ENCODE data around the gene RUNX2. TPM values are rescaled to one million over a fixed set of nuclear protein-coding genes. Genes with fewer than 3 reads are reported as not detected.

RUNX2 gene
- polyA plus RNA-seq, 1 donor from 2014 or later = not detected

DNA sequence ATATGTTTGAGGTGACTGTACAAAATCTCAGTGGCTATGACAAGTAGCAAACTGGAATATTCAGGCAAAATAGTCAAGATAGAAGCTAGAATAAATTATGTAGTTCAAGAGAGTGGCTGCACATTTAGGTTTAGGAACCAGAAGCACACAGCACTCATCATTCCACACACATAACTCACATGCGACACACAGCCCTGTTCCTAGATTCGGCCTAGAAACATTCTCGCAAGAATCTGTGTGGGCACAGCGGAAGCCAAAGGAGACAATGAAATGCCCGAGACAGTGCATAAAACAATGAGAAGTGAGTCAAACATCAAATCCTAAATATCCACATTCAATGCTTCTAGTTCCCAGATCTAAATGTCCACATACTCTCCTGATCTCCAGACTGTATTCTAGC is 59.1 kb downstream of the RUNX2 start:
- no peaks in the 10 kb centered on the region for H3K36me3 ChIP-seq (ENCODE audit: insufficient read depth, low read length)
- no peaks in the 10 kb centered on the region for H3F3A ChIP-seq (ENCODE audit: insufficient read depth, low read length, poor library complexity, severe bottlenecking)
- H3K4me3 ChIP-seq (ENCODE audit: low read length) = no peak overlapping the region
- no peak overlapping the region for H2AFZ ChIP-seq (ENCODE audit: low read depth, low read length)
- no peak overlapping the region for H3K4me2 ChIP-seq (ENCODE audit: low read length)
- no peak overlapping the region for H3K27ac ChIP-seq (ENCODE audit: low read length)
- no peaks in the 10 kb centered on the region for H3K79me2 ChIP-seq (replicated peaks; ENCODE audit: insufficient read depth, low read length)
- H3K9me2 ChIP-seq (ENCODE audit: insufficient read depth, low read length) = no peaks in the 10 kb centered on the region
- no peaks in the 10 kb centered on the region for H4K20me1 ChIP-seq (ENCODE audit: insufficient read depth)
- no peak overlapping the region for H3K9ac ChIP-seq (ENCODE audit: low read length)
- TF ChIP-seq, protein P1, sequence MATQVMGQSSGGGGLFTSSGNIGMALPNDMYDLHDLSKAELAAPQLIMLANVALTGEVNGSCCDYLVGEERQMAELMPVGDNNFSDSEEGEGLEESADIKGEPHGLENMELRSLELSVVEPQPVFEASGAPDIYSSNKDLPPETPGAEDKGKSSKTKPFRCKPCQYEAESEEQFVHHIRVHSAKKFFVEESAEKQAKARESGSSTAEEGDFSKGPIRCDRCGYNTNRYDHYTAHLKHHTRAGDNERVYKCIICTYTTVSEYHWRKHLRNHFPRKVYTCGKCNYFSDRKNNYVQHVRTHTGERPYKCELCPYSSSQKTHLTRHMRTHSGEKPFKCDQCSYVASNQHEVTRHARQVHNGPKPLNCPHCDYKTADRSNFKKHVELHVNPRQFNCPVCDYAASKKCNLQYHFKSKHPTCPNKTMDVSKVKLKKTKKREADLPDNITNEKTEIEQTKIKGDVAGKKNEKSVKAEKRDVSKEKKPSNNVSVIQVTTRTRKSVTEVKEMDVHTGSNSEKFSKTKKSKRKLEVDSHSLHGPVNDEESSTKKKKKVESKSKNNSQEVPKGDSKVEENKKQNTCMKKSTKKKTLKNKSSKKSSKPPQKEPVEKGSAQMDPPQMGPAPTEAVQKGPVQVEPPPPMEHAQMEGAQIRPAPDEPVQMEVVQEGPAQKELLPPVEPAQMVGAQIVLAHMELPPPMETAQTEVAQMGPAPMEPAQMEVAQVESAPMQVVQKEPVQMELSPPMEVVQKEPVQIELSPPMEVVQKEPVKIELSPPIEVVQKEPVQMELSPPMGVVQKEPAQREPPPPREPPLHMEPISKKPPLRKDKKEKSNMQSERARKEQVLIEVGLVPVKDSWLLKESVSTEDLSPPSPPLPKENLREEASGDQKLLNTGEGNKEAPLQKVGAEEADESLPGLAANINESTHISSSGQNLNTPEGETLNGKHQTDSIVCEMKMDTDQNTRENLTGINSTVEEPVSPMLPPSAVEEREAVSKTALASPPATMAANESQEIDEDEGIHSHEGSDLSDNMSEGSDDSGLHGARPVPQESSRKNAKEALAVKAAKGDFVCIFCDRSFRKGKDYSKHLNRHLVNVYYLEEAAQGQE (IDR thresholded peaks at IDR 0.05; ENCODE audit: borderline replicate concordance) = no peak
- TF ChIP-seq POLR2AphosphoS5 (IDR thresholded peaks at IDR 0.05) = no peak
- TF ChIP-seq EP300 (conservative IDR thresholded peaks at IDR 0.05; ENCODE audit: poor library complexity, severe bottlenecking) = no peak
- TF ChIP-seq SMC3 (conservative IDR thresholded peaks at IDR 0.05; ENCODE audit: poor library complexity) = no peak
- TF ChIP-seq, protein P2, sequence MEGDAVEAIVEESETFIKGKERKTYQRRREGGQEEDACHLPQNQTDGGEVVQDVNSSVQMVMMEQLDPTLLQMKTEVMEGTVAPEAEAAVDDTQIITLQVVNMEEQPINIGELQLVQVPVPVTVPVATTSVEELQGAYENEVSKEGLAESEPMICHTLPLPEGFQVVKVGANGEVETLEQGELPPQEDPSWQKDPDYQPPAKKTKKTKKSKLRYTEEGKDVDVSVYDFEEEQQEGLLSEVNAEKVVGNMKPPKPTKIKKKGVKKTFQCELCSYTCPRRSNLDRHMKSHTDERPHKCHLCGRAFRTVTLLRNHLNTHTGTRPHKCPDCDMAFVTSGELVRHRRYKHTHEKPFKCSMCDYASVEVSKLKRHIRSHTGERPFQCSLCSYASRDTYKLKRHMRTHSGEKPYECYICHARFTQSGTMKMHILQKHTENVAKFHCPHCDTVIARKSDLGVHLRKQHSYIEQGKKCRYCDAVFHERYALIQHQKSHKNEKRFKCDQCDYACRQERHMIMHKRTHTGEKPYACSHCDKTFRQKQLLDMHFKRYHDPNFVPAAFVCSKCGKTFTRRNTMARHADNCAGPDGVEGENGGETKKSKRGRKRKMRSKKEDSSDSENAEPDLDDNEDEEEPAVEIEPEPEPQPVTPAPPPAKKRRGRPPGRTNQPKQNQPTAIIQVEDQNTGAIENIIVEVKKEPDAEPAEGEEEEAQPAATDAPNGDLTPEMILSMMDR (IDR thresholded peaks at IDR 0.05; ENCODE audit: poor library complexity, severe bottlenecking) = no peak
- TF ChIP-seq RAD21 (conservative IDR thresholded peaks at IDR 0.05) = no peak
- TF ChIP-seq MXI1 (conservative IDR thresholded peaks at IDR 0.05; ENCODE audit: poor library complexity, severe bottlenecking) = no peak
- TF ChIP-seq TAF1 (IDR thresholded peaks at IDR 0.05; ENCODE audit: low read depth) = no peak
- TF ChIP-seq EZH2 (IDR thresholded peaks at IDR 0.05; ENCODE audit: borderline replicate concordance, insufficient read depth, low read length, poor library complexity, severe bottlenecking) = no peak
- no peaks in the 10 kb centered on the region for H3K27me3 ChIP-seq (ENCODE audit: insufficient read depth, low read depth, low read length)
- no peaks in the 10 kb centered on the region for H3K9me3 ChIP-seq (ENCODE audit: low read length)

DNA sequence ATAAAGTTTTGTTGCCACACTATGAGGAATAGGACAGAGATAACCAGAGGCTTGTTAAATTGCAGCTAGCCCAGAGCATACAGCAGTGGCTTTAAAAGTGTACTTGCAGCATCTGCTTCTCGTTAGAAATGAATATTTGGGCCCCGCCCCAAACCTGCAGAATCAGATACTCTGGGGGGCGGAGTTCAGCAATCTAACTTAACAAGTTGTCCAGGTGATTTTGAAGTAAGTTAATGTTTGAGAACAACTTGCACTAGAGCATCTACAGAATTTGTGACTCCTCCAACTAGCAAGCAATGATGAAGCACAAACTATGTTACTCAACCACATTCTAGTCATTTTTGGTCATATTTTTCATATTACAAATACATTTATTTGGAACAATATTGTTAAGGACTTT is 60.2 kb downstream of the RUNX2 start:
- H3K79me2 ChIP-seq (replicated peaks; ENCODE audit: insufficient read depth, low read length) = no peaks in the 10 kb centered on the region
- H3K9me3 ChIP-seq (ENCODE audit: low read length) = no peaks in the 10 kb centered on the region
- no peaks in the 10 kb centered on the region for H4K20me1 ChIP-seq (ENCODE audit: insufficient read depth)
- H3F3A ChIP-seq (ENCODE audit: insufficient read depth, low read length, poor library complexity, severe bottlenecking) = no peaks in the 10 kb centered on the region
- no peak overlapping the region for H3K4me2 ChIP-seq (ENCODE audit: low read length)
- no peak overlapping the region for H3K27ac ChIP-seq (ENCODE audit: low read length)
- H3K36me3 ChIP-seq (ENCODE audit: insufficient read depth, low read length) = no peaks in the 10 kb centered on the region
- TF ChIP-seq, protein P2 (IDR thresholded peaks at IDR 0.05; ENCODE audit: poor library complexity, severe bottlenecking) = no peak
- H3K9me2 ChIP-seq (ENCODE audit: insufficient read depth, low read length) = no peaks in the 10 kb centered on the region
- no peak overlapping the region for H3K9ac ChIP-seq (ENCODE audit: low read length)
- H3K4me3 ChIP-seq (ENCODE audit: low read length) = no peak overlapping the region
- H3K27me3 ChIP-seq (ENCODE audit: insufficient read depth, low read depth, low read length) = no peaks in the 10 kb centered on the region
- no peak overlapping the region for H2AFZ ChIP-seq (ENCODE audit: low read depth, low read length)
